NCI-H187 (cell line): ENCODE results near the gene STKLD1.
A peak's percentile ranks its signal among the peaks of the same experiment; 100 is the strongest.

Source experiments
- DNase-seq, 2 experiments: peaks; one replicate each; lab custom pipeline; 2025; lab: John Stamatoyannopoulos, UW

Gene STKLD1

DNA sequence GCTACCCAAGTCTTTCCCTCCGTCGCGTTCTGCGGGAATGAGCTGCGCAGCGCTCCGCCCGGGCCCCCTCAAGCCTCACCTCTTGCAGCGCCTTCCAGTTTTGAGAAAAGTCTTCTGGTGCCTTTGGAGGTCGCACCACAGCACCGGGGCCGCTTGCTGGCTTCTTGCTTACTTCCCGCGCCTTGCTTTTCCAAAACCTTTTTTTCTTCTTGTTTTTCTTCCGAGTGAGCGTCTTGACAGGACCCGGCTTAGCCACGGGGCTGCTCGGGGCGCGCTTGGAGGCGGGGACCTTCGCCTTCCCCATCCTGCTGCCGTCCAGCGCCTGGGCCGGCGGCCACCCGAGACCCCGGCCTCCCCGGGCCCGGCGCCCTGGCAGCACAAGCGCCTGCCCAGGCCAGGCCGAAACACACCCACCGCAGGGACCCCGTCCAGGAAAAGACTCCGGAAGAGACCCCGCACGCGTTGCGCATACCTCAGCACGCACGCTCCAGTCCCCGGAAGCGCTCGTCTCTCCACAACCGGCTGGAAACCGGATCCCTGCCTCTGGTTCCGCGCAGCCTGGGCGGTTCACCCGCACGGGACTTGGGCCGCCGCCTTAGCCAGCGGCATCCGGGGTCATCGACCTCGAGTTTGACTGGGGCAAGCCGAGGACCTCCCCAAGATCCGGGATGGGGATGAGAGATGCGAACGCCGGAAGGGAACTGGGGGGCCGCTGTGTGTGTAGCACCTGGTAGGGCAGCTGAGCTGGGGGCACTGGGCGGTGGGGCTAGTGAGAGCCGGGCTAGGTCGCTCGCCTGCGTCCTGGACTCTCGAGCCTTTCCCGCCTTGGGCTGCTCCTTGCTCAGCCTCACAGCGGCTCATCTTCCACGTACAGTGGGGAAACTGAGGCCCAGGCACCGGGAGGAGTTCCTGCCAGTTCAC is 41.6 kb downstream of the STKLD1 start, which contains the start of gene REXO4:
Gene REXO4 (minus strand): TSS at position 470 of the 921 bp plus-strand sequence. CDS start 166 bp downstream, at position 304.
- peak; percentile 8 to 33 for DNase-seq

DNA sequence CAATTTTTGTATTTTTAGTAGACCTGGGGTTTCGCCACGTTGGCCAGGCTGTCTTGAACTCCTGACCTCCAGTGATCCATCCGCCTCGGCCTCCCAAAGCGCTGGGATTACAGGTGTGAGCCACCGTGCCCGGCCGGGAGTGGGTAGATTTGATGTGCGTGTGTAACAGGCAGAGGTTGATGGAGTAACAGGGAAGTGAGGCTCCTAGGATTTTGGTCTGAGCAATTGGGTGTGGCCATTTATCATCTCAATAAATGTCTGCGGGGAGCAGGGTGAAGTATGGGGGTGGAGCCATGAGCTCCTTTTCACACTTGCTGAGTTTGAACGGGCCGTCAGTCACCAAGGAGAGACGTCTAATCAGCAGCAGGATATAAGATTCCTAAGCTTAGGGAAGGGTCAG is 42.8 kb downstream of the STKLD1 start:
- DNase-seq, result no peak

DNA sequence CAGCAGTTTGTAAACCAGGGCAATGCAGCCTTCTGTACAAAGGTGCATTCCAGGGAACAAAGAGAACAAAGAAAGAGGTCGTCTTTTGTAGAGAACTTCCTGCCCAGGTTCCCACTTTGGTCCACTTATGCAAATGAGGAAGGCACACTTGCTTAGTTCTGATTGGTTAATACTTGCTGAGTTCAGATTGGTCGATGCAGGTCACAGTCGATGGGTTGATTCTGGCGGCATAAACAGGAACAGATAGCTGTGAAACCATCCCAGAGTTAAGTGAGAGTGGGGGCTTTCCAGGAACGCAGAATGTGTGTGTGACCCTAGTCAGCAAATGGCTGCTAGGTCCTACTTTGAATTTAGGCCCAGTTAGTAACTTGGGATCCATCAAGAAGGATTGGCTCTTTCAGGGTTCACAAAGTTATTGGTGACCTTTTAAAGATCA is 44.2 kb downstream of the STKLD1 start:
- DNase-seq, result no peak

DNA sequence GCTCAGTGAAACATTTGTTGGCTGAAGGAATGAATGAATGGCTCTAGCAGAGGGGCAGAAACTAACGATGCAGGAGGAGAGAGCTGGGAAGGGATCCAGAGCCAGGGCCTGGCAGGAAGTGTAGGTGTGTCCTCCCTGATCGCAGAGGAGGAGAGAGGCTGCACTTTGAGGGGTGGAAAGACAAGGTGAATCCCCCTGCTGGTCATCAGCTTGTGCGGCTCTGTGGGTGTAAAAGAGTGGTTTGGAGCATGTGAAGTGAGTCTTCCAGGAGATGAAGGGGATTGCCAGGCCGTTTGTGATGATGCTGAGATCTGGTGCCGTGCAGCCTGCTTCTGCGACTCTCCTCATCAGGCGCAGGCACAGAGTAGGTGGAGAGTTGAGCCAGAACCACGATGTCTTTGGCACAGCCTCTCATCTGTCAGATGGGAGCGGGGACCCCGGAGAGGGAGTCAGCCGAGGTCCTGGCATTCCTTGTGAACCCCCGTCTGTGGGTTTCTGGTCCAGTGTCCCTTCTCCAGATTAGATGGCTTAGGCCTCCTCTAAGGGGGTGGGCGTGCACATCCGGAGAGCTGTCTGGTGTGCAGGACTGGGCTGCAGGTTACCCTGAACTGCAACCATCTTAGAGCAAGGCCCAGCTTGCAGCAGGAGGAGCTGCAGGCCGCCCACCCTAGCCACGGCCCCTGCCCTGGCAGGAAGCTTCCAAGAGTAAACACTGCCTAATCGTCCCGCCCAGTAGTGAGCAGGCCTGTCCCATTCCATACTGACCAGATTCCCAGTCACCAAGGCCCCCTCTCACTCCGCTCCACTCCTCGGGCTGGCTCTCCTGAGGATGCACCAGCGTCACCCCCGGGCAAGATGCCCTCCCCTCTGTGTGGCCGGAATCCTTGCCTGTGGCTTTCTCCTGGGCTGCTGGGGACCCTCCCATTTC is 45.7 kb downstream of the STKLD1 start, which contains the start of gene ADAMTS13:
Gene ADAMTS13 (plus strand): TSS at position 753 of the 928 bp plus-strand sequence. CDS start 77 bp downstream, at position 830.
- DNase-seq, result no peak

DNA sequence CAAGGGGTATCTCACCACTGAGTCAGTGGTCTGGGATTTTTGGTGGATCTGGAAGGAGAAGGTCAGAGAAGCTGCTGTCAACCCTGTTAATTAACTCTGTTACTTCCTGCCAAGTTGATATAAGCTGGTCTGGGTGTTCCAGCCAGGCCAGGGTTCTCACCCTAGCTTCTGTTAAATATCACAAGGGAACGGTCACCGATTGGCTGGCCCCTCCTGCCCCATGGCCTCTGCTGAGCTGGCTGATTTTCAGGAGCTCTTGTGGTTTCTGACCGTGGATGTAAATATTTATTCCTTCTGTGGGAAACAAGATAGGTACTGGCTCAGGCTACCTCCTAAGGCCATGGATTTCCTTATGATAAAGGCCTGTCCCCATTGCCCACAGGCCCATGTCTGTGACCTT is 47.0 kb downstream of the STKLD1 start:
- no peak for DNase-seq

DNA sequence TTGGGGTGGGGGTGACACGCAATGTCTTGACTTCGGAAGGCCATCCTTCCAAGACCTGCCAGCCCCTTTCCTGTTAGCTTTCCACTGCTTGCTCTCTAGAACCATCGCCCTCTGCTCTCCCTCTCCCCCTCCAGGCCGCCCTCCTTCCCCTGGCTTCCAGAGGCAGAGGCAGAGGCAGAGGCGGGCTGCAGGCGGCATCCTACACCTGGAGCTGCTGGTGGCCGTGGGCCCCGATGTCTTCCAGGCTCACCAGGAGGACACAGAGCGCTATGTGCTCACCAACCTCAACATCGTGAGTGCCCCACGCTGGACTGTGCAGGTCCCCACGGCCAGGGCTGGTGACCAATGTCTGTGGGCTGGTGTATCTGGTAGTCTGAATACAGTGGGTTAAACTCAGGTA is 48.0 kb downstream of the STKLD1 start:
- no peak for DNase-seq

DNA sequence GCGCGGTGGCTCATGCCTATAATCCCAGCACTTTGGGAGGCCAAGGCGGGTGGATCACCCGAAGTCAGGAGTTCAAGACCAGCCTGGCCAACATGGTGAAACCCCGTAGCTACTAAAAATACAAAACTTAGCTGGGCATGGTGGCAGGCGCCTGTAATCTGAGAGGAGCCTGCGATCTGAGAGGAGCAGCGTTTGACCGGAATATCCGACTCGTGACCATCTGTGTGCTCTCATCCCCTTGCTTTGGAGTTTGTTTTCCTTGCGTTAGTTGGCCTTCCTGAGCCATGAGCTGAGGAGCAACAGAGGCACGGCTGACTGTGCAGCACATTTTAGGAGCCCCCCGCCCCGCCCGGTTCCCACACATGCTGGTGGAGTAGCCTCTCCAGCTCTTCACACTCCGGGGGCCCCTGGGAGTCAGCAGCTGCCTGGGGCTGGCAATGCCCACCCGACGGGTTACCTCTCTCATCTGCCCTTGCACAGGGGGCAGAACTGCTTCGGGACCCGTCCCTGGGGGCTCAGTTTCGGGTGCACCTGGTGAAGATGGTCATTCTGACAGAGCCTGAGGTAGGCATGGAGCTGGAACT is 49.0 kb downstream of the STKLD1 start:
- DNase-seq, result no peak

DNA sequence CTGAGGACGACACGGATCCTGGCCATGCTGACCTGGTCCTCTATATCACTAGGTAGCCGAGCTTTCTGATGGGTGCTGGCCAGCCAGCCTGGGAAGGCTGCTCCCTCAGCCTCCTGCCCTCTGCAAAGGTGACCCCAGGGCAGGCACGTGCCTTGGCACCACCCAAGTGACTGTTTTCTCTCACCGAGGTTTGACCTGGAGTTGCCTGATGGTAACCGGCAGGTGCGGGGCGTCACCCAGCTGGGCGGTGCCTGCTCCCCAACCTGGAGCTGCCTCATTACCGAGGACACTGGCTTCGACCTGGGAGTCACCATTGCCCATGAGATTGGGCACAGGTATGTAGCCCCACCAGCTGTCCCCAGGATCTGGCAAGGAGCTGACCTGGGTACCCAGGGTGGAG is 49.8 kb downstream of the STKLD1 start:
- DNase-seq, result no peak

DNA sequence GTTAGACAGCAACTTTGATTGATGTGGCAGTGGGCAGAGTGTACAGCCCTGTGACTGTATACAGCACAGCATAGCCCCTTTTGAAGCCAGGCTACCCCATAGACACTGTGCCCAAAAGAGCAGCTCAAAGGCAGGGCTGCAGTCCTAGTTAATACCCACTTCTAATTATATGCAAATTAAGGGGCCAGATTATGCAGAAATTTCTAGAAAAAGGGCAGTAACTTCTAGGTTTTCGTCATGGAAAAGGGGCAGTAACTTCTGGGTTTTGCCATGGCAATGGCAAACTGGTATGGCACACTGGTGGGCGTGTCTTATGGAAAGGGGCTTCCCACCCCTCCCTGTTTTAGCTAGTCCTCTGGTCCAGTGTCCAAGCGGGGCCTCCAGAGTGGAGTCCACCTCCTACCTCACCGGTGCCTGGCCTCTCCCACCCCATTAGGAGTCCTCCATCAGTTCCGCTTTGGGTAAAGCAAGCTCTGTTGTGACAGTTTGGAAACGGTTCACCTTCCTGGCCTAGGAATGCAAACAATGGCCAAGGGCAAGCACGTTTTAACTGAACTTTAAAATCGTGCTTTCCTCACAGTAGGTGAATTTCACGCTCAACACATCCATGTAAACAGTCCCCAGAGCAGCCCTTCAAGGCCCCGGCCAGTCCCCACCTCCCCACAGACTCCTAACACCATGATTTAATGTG is 51.6 kb downstream of the STKLD1 start:
- no peak for DNase-seq

DNA sequence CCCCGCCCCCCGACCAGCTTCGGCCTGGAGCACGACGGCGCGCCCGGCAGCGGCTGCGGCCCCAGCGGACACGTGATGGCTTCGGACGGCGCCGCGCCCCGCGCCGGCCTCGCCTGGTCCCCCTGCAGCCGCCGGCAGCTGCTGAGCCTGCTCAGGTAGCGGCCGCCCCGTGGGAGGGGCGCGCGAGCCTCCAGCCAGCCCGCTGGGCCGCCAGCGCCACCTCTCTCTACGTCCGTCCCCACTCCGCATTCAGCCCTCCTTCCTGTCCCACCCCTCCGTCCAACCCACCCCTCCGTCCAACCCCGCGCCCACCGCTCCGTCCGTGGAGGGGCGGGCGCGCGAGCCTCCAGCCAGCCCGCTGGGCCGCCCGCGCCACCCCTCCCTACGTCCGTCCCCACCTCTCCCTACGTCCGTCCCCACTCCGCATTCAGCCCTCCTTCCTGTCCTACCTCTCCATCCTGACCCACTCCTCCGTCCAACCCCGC is 52.5 kb downstream of the STKLD1 start:
- no peak for DNase-seq

DNA sequence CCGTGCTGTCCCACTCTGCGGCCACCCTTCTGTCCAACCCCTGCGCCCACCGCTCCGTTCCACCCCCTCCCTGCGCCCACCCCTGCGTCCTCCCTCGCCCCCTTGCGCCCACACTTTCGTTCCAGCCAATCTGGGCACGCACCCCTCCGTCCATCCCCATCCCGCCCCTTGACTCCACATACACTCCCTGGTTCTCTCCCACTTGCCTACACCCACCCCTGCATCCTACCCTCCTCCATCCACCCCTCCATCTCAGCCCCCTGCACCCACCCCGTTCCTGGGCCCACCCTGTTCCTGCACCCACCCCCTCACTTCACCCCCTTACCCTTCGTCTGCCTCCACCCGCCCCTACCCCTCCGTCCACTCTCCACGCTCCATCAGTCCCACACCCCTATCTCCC is 53.0 kb downstream of the STKLD1 start:
- no peak for DNase-seq

DNA sequence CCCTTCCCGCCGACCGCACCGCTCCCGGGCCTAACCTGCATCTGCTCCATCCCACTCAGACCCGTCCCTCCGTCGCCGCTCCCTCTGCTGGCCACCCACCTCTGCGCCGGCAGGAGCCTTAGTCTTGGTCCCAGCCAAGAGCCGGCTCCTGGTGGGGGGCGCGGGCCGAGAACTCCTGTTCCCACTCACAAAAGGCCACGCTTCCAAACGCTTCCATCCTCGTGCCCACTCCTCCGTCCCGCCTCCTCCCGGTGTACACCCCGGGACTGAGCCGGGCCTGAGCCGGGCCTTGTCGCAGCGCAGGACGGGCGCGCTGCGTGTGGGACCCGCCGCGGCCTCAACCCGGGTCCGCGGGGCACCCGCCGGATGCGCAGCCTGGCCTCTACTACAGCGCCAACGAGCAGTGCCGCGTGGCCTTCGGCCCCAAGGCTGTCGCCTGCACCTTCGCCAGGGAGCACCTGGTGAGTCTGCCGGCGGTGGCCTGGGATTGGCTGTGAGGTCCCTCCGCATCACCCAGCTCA is 53.5 kb downstream of the STKLD1 start:
- no peak for DNase-seq

DNA sequence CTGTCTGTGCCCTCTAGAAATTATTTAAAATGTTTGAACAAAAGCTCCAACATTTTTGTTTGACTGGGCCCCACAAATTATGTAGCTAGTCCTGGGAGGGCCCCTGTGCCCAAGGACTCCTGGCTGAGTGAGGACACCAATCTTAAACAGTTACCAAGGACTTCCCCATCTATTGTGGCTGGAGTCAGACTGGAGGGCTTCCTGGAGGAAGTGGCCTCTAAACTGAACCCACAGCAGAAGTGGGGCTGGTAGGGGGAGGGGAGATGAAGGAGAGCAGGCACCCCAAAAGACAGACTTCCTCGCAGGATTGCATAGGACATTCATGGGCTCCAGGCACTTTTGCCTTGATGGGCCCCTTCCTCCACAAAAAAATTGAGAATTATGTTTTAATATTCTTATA is 54.1 kb downstream of the STKLD1 start:
- DNase-seq, result no peak

DNA sequence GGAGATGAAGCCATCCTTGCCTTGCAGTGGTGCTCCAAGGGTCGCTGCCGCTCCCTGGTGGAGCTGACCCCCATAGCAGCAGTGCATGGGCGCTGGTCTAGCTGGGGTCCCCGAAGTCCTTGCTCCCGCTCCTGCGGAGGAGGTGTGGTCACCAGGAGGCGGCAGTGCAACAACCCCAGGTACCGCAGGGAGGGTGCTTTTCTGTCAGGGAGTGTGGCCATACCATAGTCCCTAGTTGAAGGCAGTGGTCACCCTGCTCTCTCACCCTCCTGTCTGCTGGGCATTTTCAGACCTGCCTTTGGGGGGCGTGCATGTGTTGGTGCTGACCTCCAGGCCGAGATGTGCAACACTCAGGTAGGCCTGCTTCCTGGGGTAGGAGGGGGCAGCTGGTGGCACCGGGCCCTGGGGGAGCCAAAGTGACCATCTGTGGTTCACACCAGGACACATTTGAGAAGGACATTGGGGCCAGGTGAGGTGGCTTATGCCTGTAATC is 57.2 kb downstream of the STKLD1 start:
- no peak for DNase-seq

DNA sequence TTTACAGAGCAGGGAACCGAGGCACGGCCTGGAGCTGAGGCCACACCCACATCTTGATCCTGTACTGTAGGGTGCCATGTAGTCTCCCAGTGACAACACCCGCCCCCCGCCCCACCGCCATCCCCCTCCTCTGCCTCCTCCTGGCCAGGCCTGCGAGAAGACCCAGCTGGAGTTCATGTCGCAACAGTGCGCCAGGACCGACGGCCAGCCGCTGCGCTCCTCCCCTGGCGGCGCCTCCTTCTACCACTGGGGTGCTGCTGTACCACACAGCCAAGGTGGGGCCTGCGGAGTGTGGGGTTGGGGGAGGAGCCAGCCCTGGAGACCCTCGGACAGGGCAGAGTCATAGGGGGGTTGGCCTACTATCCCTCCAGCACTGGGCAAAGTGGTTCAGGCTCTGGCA is 60.5 kb downstream of the STKLD1 start:
- no peak for DNase-seq

DNA sequence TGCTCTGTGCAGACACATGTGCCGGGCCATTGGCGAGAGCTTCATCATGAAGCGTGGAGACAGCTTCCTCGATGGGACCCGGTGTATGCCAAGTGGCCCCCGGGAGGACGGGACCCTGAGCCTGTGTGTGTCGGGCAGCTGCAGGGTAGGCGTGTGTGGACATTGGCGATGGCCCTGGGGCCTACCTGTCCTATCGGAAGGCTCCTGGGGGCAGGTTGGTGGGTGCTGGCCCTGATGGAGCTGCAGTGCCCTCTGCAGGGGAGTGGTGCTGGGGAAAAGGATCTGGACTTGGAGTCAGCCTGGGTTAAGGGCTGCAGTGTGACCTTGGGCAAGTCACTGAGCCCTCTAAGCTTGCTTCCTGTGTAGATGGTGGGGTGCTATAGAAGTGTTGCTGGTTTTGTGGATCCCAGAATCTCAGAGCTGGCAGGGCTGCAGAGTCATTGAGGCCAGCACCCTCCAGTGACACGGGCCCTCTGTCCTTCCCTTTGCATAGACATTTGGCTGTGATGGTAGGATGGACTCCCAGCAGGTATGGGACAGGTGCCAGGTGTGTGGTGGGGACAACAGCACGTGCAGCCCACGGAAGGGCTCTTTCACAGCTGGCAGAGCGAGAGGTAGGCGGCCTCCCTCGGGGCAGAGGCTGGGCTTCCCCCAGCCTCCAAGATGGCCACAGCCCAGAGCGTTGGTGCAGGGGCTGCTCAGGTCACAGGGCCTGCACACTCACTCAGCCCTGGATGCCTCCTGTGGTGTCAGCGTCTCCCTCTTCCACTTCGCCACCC is 61.8 kb downstream of the STKLD1 start:
- DNase-seq, result no peak

DNA sequence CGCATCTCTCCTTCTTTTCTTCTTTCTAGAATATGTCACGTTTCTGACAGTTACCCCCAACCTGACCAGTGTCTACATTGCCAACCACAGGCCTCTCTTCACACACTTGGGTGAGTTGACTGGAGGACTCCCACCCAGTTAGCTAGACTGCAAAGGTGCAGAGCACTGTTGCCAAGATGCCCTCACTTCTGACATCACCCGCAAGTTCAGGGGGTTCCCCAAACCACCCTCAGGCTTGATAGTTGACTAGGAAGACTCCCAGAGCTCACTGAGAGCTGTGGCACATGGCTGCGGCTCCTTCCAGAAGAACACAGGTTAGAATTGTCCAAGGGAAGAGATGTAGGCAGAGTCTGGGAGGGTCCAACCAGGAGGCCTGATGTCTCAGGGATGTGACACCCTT is 63.2 kb downstream of the STKLD1 start:
- no peak for DNase-seq

DNA sequence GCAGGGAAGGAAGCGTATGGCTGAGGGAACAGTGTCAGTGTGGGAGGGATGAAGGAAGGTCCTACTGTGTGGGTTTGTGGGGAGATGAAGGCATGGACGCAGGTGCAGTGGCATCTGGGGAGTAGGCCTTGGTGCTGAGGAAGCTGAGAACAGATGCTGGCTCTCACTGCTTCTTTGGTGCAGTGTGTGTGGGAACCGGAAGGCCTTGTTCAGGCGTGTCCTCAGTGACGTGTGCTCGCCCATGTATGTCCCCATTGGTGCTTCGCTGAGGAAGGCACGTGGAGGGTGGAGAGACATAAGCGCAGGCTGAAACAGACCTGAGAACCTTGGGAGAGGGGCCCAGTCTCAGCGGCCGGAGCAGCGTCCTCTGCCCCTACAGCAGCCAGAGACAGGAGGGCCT is 64.7 kb downstream of the STKLD1 start:
- DNase-seq, result no peak

DNA sequence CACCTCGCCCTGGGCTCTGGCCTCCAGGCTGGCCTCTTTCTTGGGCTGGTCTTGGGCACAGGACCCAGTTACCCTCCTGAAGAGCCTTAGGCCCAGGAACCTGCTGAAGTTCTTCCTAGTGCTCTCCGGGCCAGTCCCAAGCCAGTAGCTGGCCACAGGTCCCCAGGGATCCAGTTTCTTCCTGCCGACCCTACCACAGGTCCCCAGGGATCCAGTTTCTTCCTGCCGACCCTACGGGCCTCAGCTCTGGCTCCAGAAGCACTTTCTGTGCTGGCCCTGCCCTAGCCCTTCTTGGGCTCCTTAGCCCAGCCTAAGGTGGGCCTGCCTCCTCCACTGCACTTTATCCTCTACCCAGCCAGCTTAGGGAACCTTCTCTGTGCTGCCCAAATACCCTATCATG is 65.4 kb downstream of the STKLD1 start:
- no peak for DNase-seq

DNA sequence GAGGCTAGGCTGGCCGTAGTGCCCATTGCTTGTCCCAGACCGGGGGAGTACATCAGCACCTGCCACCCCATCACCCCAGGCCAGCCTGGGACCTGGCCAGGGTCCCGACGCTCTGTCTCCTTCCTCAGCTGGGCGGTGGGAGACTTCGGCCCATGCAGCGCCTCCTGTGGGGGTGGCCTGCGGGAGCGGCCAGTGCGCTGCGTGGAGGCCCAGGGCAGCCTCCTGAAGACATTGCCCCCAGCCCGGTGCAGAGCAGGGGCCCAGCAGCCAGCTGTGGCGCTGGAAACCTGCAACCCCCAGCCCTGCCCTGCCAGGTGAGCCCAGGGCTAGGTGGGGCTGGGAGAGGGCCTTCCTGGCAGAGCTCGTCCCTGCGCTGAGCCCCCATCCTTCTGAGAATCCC is 67.1 kb downstream of the STKLD1 start:
- DNase-seq, result no peak
